ENCODE results near the gene IL1RAPL2. TPM values are rescaled to one million over a fixed set of nuclear protein-coding genes. Genes with fewer than 3 reads are reported as not detected.
"Not testable (repeated sequence)": the region's sequence is repeated elsewhere in the genome, so short reads cannot be mapped to it uniquely, and the experiment has no call there.

IL1RAPL2 gene
- polyA plus RNA-seq, 1 experiment = not detected

DNA sequence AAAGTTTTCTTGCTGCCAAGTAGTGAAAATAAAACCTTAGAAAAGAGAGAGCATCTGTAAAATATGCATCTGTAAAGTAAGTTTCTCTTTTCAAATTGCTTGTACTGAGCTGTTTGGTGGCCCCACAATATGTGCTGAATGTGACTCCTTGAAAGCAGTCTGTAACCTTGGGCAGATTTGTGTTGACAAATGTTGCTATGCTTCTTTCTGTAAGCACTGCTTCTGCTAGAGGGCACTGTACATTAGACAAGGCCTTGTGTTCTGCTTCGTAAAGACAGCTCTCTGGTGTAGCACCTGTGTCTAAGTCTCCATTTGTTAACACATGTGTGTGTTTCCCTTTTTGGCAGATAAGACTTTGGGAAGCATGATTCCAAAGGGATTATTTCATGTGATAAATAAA is 1199.7 kb downstream of the IL1RAPL2 start:
- DNase-seq (ENCODE audit: low read depth) = no peak
- Histone ChIP-seq H3K27me3 (ENCODE audit: control insufficient read depth, insufficient read depth, low read length) (no peaks in the 10 kb centered on the region), H3K36me3 (ENCODE audit: control insufficient read depth, insufficient read depth, low read length) (no peaks in the 10 kb centered on the region), H3K4me3 (ENCODE audit: low read depth, low read length) (no peak overlapping the region)
- ChIA-PET POLR2A (no interaction called here), CTCF (no interaction called here)
- TF ChIP-seq, protein P1, sequence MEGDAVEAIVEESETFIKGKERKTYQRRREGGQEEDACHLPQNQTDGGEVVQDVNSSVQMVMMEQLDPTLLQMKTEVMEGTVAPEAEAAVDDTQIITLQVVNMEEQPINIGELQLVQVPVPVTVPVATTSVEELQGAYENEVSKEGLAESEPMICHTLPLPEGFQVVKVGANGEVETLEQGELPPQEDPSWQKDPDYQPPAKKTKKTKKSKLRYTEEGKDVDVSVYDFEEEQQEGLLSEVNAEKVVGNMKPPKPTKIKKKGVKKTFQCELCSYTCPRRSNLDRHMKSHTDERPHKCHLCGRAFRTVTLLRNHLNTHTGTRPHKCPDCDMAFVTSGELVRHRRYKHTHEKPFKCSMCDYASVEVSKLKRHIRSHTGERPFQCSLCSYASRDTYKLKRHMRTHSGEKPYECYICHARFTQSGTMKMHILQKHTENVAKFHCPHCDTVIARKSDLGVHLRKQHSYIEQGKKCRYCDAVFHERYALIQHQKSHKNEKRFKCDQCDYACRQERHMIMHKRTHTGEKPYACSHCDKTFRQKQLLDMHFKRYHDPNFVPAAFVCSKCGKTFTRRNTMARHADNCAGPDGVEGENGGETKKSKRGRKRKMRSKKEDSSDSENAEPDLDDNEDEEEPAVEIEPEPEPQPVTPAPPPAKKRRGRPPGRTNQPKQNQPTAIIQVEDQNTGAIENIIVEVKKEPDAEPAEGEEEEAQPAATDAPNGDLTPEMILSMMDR (IDR thresholded peaks at IDR 0.05; ENCODE audit: insufficient read depth, low read depth, low read length) = no peak

DNA sequence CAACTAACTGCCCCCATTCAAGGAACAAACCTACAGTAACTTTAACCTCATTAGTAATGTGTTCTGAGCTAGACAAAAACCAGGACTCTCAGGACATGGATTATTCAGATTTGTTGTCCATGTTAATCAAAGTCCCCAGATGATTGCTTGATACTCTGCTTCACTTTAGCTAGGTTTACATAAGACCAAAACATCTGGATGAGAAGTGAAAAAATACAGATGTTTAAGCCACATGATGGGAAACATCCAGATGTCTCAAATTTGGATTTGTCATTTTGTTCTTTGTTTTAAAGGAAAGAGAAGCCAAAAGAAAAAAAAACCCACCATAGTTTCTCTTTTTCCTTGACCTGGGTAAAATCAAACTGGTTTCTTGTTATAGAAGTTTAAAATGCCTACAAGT is 1207.8 kb downstream of the IL1RAPL2 start:
- TF ChIP-seq, protein P1 (IDR thresholded peaks at IDR 0.05; ENCODE audit: insufficient read depth, low read depth, low read length) = no peak
- H3K36me3 ChIP-seq (ENCODE audit: control insufficient read depth, insufficient read depth, low read length) = no peaks in the 10 kb centered on the region
- ChIA-PET POLR2A (interaction anchor here (0.7 kb wide), 1 partner anchor 316 kb away, joined by 8 read pairs; no protein-coding TSS in a partner anchor), CTCF (no interaction called here)
- DNase-seq (ENCODE audit: low read depth) = no peak
- no peak overlapping the region for H3K4me3 ChIP-seq (ENCODE audit: low read depth, low read length)
- H3K27me3 ChIP-seq (ENCODE audit: control insufficient read depth, insufficient read depth, low read length) = no peaks in the 10 kb centered on the region

DNA sequence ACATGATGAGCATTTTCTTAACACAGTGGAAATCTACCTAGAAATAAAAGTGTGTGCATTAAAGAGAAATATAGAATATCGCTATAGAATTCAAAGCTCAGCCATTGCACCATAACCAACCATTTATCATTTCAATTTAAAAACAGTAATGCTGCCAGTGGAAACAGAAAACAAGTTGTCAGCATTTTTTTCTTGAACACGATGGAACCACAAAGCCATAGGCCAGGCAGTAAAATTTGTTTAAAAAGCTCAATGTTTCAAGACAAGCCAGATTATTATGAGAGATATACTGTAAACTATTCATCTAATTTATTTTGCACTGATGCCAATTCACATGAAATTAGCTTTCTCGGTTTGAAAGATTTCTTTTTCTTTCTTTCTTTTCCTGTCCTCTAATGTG is 1209.7 kb downstream of the IL1RAPL2 start:
- no peak for DNase-seq (ENCODE audit: low read depth)
- no peaks in the 10 kb centered on the region for H3K27me3 ChIP-seq (ENCODE audit: control insufficient read depth, insufficient read depth, low read length)
- ChIA-PET CTCF (no interaction called here), POLR2A (no interaction called here)
- H3K4me3 ChIP-seq (ENCODE audit: low read depth, low read length) = no peak overlapping the region
- TF ChIP-seq, protein P1 (IDR thresholded peaks at IDR 0.05; ENCODE audit: insufficient read depth, low read depth, low read length) = no peak
- no peaks in the 10 kb centered on the region for H3K36me3 ChIP-seq (ENCODE audit: control insufficient read depth, insufficient read depth, low read length)

DNA sequence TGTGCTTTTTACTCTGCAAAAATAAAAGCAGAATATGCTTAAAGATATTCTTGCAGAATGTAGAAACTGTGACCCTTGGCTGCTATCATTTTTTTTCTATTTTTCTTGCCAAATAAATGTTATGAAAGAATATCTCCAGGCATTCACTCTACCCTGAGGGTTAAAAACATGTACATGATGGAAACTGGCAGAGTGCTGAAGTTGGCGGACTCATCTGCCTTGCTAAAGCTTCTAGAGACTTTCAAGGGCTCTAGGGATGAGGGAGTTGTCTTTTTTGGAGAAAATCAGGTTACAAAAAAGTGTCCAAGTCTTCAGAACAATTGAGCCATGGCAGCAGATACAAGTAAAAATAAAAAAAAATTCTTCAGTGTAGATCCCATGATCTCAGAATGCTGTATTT is 1215.8 kb downstream of the IL1RAPL2 start:
- ChIA-PET POLR2A (no interaction called here), CTCF (no interaction called here)
- no peaks in the 10 kb centered on the region for H3K36me3 ChIP-seq (ENCODE audit: control insufficient read depth, insufficient read depth, low read length)
- TF ChIP-seq, protein P1 (IDR thresholded peaks at IDR 0.05; ENCODE audit: insufficient read depth, low read depth, low read length) = no peak
- no peak overlapping the region for H3K4me3 ChIP-seq (ENCODE audit: low read depth, low read length)
- H3K27me3 ChIP-seq (ENCODE audit: control insufficient read depth, insufficient read depth, low read length) = no peaks in the 10 kb centered on the region
- no peak for DNase-seq (ENCODE audit: low read depth)

DNA sequence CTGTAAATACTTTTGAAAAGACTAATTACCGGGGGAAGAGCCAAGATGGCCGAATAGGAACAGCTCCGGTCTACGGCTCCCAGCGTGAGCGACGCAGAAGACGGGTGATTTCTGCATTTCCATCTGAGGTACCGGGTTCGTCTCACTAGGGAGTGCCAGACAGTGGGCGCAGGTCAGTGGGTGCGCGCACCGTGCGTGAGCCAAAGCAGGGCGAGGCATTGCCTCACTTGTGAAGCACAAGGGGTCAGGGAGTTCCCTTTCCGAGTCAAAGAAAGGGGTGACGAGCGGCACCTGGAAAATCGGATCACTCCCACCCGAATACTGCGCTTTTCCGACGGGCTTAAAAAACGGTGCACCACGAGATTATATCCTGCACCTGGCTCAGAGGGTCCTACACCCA is 1230.9 kb downstream of the IL1RAPL2 start:
- DNase-seq (ENCODE audit: low read depth); H3K36me3 ChIP-seq (ENCODE audit: control insufficient read depth, insufficient read depth, low read length); H3K4me3 ChIP-seq (ENCODE audit: low read depth, low read length); CTCF ChIA-PET; H3K27me3 ChIP-seq (ENCODE audit: control insufficient read depth, insufficient read depth, low read length); POLR2A ChIA-PET: not testable (repeated sequence)

DNA sequence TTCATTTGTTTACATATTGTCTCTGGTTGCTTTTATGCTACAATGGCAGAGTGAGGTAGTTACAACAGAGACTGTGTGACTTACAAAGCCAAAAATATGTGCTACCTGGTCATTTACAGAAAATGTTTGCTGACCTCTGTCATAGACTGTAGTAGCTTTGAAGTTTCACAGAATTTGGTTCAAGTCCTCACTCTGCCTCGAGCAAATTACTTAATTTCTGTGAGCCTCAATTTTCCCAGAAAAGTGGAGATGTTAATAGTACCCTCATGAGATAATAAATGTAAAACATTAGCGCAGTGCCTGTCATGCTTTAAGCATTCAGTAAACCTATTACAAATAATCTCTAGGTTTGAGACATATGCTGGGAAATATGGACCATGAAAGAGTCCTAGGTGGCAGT is 1237.9 kb downstream of the IL1RAPL2 start:
- DNase-seq (ENCODE audit: low read depth) = no peak
- Histone ChIP-seq H3K4me3 (ENCODE audit: low read depth, low read length) (no peak overlapping the region), H3K27me3 (ENCODE audit: control insufficient read depth, insufficient read depth, low read length) (no peaks in the 10 kb centered on the region), H3K36me3 (ENCODE audit: control insufficient read depth, insufficient read depth, low read length) (no peaks in the 10 kb centered on the region)
- TF ChIP-seq, protein P1 (IDR thresholded peaks at IDR 0.05; ENCODE audit: insufficient read depth, low read depth, low read length) = no peak
- ChIA-PET CTCF (no interaction called here), POLR2A (no interaction called here)

DNA sequence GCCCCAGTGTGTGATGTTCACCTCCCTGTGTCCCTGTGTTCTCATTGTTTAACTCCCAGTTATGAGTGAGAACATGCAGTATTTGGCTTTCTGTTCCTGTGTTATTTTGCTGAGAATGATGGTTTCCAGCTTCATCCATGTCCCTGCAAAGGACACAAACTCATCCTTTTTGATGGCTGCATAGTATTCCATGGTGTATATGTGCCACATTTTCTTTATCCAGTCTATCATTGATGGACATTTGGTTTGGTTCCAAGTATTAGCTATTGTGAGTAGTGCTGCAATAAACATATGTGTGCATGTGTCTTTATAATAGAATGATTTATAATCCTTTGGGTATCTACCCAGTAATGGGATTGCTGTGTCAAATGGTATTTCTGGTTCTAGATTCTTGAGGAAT is 1239.7 kb downstream of the IL1RAPL2 start:
- H3K27me3 ChIP-seq (ENCODE audit: control insufficient read depth, insufficient read depth, low read length); DNase-seq (ENCODE audit: low read depth); POLR2A ChIA-PET; H3K36me3 ChIP-seq (ENCODE audit: control insufficient read depth, insufficient read depth, low read length); CTCF ChIA-PET; H3K4me3 ChIP-seq (ENCODE audit: low read depth, low read length): not testable (repeated sequence)

All from BJ (cell line).